GM12878 (cell line): ENCODE results near the gene CAMTA1. TPM values are rescaled to one million over a fixed set of nuclear protein-coding genes. Genes with fewer than 3 reads are reported as not detected.

Experiments
- ATAC-seq: fragments of 200-7000 bp; cut with Tn5 transposase; 3 replicates; pipeline ENCODE4 v1.9.1; 2020; ENCODE audit warnings: mild to moderate bottlenecking, moderate library complexity
- BruUV-seq: library from RNA; stranded (reverse); fragments of 400-500 nt; replicated peaks from 2 replicates; lab custom pipeline; 2021; lab: Mats Ljungman, UMichigan
- CTCF ChIA-PET: fragments of 300-600 bp; sonication (Branson Sonifier 250); formaldehyde crosslinking; extraction: SDS; loops from one replicate; lab custom pipeline; 2021; ENCODE audit warnings: inconsistent platforms; lab: Yijun Ruan, JAX
- POLR2A ChIA-PET: fragments of 350-600 bp; formaldehyde crosslinking; extraction: SDS; loops from one replicate; lab custom pipeline; 2021; ENCODE audit warnings: inconsistent platforms; lab: Charles Lee
- RAD21 ChIA-PET: fragments of 300-600 bp; sonication (Branson Sonifier 250); formaldehyde crosslinking; loops from one replicate; lab custom pipeline; 2023; ENCODE audit warnings: antibody characterized with exemption; ENCODE audit not compliant: unreplicated experiment; lab: Charles Lee
- SMC1A ChIA-PET: fragments of 300-600 bp; sonication (Branson Sonifier 250); formaldehyde crosslinking; loops from one replicate; lab custom pipeline; 2023; ENCODE audit not compliant: unreplicated experiment, uncharacterized antibody; lab: Charles Lee
- DNase-seq: peaks from one replicate; pipeline ENCODE4 v3.0.0-alpha.2; 2011; ENCODE audit warnings: low read depth, low spot score
- FAIRE-seq: peaks from 3 replicates; lab custom pipeline; 2011; peaks lifted over from hg19 to GRCh38; lab: Jason Lieb, UNC
- H2AFZ ChIP-seq: 2 replicates; pipeline ENCODE4 v1.6.0; 2011; ENCODE audit warnings: low read depth, low read length, control low read depth; ENCODE audit not compliant: control insufficient read depth
- H3K27ac ChIP-seq: 2 replicates; pipeline ENCODE4 v1.5.1; 2011; ENCODE audit warnings: control low read depth; ENCODE audit not compliant: control insufficient read depth, insufficient read depth
- H3K27me3 ChIP-seq, 2 experiments: replicated peaks in 1 of 2; 2 replicates each; pipeline versions ENCODE4 v1.6.0 to v1.6.1; 2011; ENCODE audit warnings: low read length in 1 of 2; ENCODE audit not compliant: control insufficient read depth in 2 of 2, insufficient read depth in 2 of 2
- H3K36me3 ChIP-seq, 2 experiments: 2 replicates each; pipeline ENCODE4 v1.5.1; 2011; ENCODE audit warnings: low read length in 1 of 2; ENCODE audit not compliant: control insufficient read depth in 2 of 2, insufficient read depth in 2 of 2
- H3K4me1 ChIP-seq: 2 replicates; pipeline ENCODE4 v1.6.1; 2011; ENCODE audit warnings: mild to moderate bottlenecking, low read length, moderate library complexity, mixed read lengths; ENCODE audit not compliant: control insufficient read depth, insufficient read depth
- H3K4me2 ChIP-seq: 2 replicates; pipeline ENCODE4 v1.6.0; 2011; ENCODE audit warnings: control low read depth; ENCODE audit not compliant: control insufficient read depth, insufficient read depth
- H3K4me3 ChIP-seq: fragments of 200-600 bp; sonication (generic); 2 replicates; pipeline ENCODE4 v1.5.1; 2016
- H3K79me2 ChIP-seq: 2 replicates; pipeline ENCODE4 v1.6.0; 2011; ENCODE audit warnings: low read length; ENCODE audit not compliant: control insufficient read depth, insufficient read depth
- H3K9ac ChIP-seq: 2 replicates; pipeline ENCODE4 v1.8.0; 2011; ENCODE audit warnings: low read length, control low read depth, mixed read lengths; ENCODE audit not compliant: control insufficient read depth, insufficient read depth
- H3K9me3 ChIP-seq: replicated peaks from 3 replicates; pipeline ENCODE4 v1.5.1; 2011; ENCODE audit warnings: mild to moderate bottlenecking, low read length; ENCODE audit not compliant: control insufficient read depth, insufficient read depth
- H4K20me1 ChIP-seq: 2 replicates; pipeline ENCODE4 v1.6.0; 2011; ENCODE audit not compliant: control insufficient read depth, insufficient read depth
- ATF2 ChIP-seq: IDR thresholded peaks from 2 replicates; pipeline ENCODE4 v1.6.1; 2012; ENCODE audit warnings: low read length, inconsistent platforms
- BCL3 ChIP-seq: IDR thresholded peaks from 2 replicates; pipeline ENCODE4 v1.6.1; 2011; ENCODE audit warnings: borderline replicate concordance, low read depth, mild to moderate bottlenecking, moderate library complexity, low read length; ENCODE audit not compliant: insufficient read depth, poor library complexity, severe bottlenecking
- CBX3 ChIP-seq: fragments of 200-600 bp; sonication (generic); IDR thresholded peaks from 2 replicates; pipeline ENCODE4 v1.6.1; 2016; ENCODE audit warnings: low read depth, borderline replicate concordance
- JUNB ChIP-seq: IDR thresholded peaks from 2 replicates; pipeline ENCODE4 v1.6.1; 2016; ENCODE audit warnings: antibody characterized with exemption, mild to moderate bottlenecking
- MEF2A ChIP-seq: IDR thresholded peaks from 2 replicates; pipeline ENCODE4 v1.6.1; 2011; ENCODE audit warnings: low read depth, mild to moderate bottlenecking, low read length, moderate library complexity; ENCODE audit not compliant: insufficient read depth
- POLR2AphosphoS5 ChIP-seq: IDR thresholded peaks from 2 replicates; pipeline ENCODE4 v1.6.1; 2011; ENCODE audit warnings: mild to moderate bottlenecking, low read length, inconsistent platforms
- POU2F2 ChIP-seq: IDR thresholded peaks from 3 replicates; pipeline ENCODE4 v1.6.1; 2011; ENCODE audit warnings: low read depth, mild to moderate bottlenecking, low read length, borderline replicate concordance
- SUPT20H ChIP-seq: IDR thresholded peaks from 2 replicates; pipeline ENCODE4 v1.6.1; 2011; ENCODE audit warnings: low read depth, mild to moderate bottlenecking, low read length, moderate library complexity, borderline replicate concordance; ENCODE audit not compliant: control insufficient read depth
- ZBTB40 ChIP-seq: fragments of 450-650 bp; IDR thresholded peaks from 2 replicates; pipeline ENCODE4 v1.6.1; 2016; ENCODE audit warnings: mild to moderate bottlenecking, moderate library complexity, borderline replicate concordance
- WGBS: methylation state at CpG from one replicate; pipeline ENCODE4 v1.1.6; 2016; ENCODE audit warnings: low lambda C conversion rate; ENCODE audit not compliant: insufficient replicate concordance, insufficient coverage; ENCODE audit errors: missing lambda C conversion rate; 5-methylcytosine and 5-hydroxymethylcytosine counted together
- in situ Hi-C: fragments of 300-500 bp; cut with MboI; formaldehyde crosslinking; loops from 9 replicates; pipeline ENCODE4 v1.14.3; 2018; ENCODE audit warnings: mixed read lengths
- intact Hi-C: fragments of 100-400 bp; cut with micrococcal nuclease; formaldehyde crosslinking; loops from one replicate; pipeline ENCODE4 v1.14.2; 2022; ENCODE audit not compliant: unreplicated experiment
- polyA plus RNA-seq, 11 experiments: library from polyadenylated mRNA; depleted of rRNA in 4 of 11; unstranded in 6 of 11; stranded (reverse) in 5 of 11; fragments of >200 nt; fragmentation: Nextera tagmentation in 4 of 11; fragmentation: Illumina TruSeq in 1 of 11; extraction: Ambion mirVana in 4 of 11; extraction: Trizol in 1 of 11; gene quantifications; 1 replicate in 1 of 11; 2 replicates in 10 of 11; pipeline versions ENCODE4 v1.2.1 to v1.2.3, GENCODE V29; 2011 to 2016; ENCODE audit warnings: inconsistent platforms in 2 of 11, missing spikeins in 2 of 11, low read depth in 1 of 11
- total RNA-seq, 4 experiments: library from RNA; depleted of rRNA in 3 of 4; stranded (reverse); fragments of >200 nt in 3 of 4; fragmentation: Illumina TruSeq in 1 of 4; extraction: Trizol in 1 of 4; gene quantifications; 2 replicates each; pipeline versions ENCODE4 v1.2.1 to v1.2.3, GENCODE V29; 2013 to 2021

Gene CAMTA1
- total and polyA plus RNA-seq, 10 of the 15 experiments (the other 5 are each of a cell fraction or from before 2014, with no cell fraction given), result 37.7 to 148 (median 76.4) TPM

GRCh38 chr1:7261490-7261889, 476.2 kb downstream of the CAMTA1 start (continued):
- TF ChIP-seq SUPT20H (no peak), BCL3 (no peak), POLR2AphosphoS5 (no peak), CBX3 (no peak)

- Histone ChIP-seq H3K36me3 (no peaks in the 10 kb centered on the region), H3K9ac (no peak overlapping the region), H3K4me2 (no peak overlapping the region), H3K27ac (no peak overlapping the region), H3K79me2 (no peaks in the 10 kb centered on the region), H2AFZ (no peak overlapping the region), H3K4me1 (no peaks in the 10 kb centered on the region), H3K4me3 (no peak overlapping the region), H3K9me3 (no peaks in the 10 kb centered on the region), H4K20me1 (no peaks in the 10 kb centered on the region), H3K27me3 (no peaks in the 10 kb centered on the region)
- ATAC-seq, result no peak
- ChIA-PET POLR2A (no interaction called here), RAD21 (interaction anchor here (0.5 kb wide), 1 partner anchor 1463 kb away, joined by 4 read pairs; no protein-coding TSS in a partner anchor), CTCF (no interaction called here), SMC1A (no interaction called here)
- WGBS, result 16% methylated on average over 6 of the region's 6 CpGs
- intact Hi-C loops (no loop called here), in situ Hi-C loops (no loop called here)
- TF ChIP-seq JUNB (no peak), POLR2AphosphoS5 (no peak), POU2F2 (no peak), ATF2 (no peak), ZBTB40 (no peak), MEF2A (no peak)
- no peak for FAIRE-seq
- no TSS peak for BruUV-seq
- no peak for DNase-seq
Observed at GRCh38 chr1:7262611-7263010, 477.4 kb downstream of the CAMTA1 start.
